H1 (cell line): Measurements from ENCODE around the gene FITM1. TPM values are rescaled to one million over a fixed set of nuclear protein-coding genes. Genes with fewer than 3 reads are reported as not detected.

Source experiments
- CTCF ChIA-PET: fragments of 300-600 bp; sonication (Branson Sonifier 250); formaldehyde crosslinking; loops from one replicate; lab custom pipeline; 2021; ENCODE audit not compliant: partially characterized antibody; lab: Charles Lee
- POLR2A ChIA-PET: fragments of 300-600 bp; sonication (Branson Sonifier 250); formaldehyde crosslinking; loops from one replicate; lab custom pipeline; 2021; ENCODE audit warnings: inconsistent platforms; ENCODE audit not compliant: partially characterized antibody; lab: Charles Lee
- DNase-seq, 2 experiments: peaks; one replicate each; pipeline versions ENCODE4 v3.0.0 to v3.0.0-alpha.2; 2010 to 2022; ENCODE audit warnings: low spot score in 2 of 2, low read depth in 1 of 2, mixed read lengths in 1 of 2
- FAIRE-seq: peaks from 2 replicates; lab custom pipeline; 2011; peaks lifted over from hg19 to GRCh38; lab: Jason Lieb, UNC
- H2AFZ ChIP-seq: 2 replicates; pipeline ENCODE4 v1.8.1; 2012; ENCODE audit warnings: low read length, inconsistent platforms
- H2AK5ac ChIP-seq: 2 replicates; pipeline ENCODE4 v1.6.1; 2013; ENCODE audit warnings: low read depth, low read length
- H2BK120ac ChIP-seq: replicated peaks from 2 replicates; pipeline ENCODE3; 2013; ENCODE audit warnings: low read depth, low read length, inconsistent platforms
- H2BK12ac ChIP-seq: 2 replicates; pipeline ENCODE4 v1.6.1; 2013; ENCODE audit warnings: low read depth, low read length
- H2BK15ac ChIP-seq: 2 replicates; pipeline ENCODE4 v1.6.1; 2013; ENCODE audit warnings: low read length
- H2BK20ac ChIP-seq: 2 replicates; pipeline ENCODE4 v1.6.1; 2013; ENCODE audit warnings: low read length
- H2BK5ac ChIP-seq: 2 replicates; pipeline ENCODE4 v1.6.1; 2013; ENCODE audit warnings: low read depth, low read length
- H3K14ac ChIP-seq: 2 replicates; pipeline ENCODE4 v1.6.1; 2013; ENCODE audit warnings: inconsistent platforms; ENCODE audit not compliant: insufficient read length
- H3K18ac ChIP-seq: 2 replicates; pipeline ENCODE4 v1.6.1; 2013; ENCODE audit warnings: low read length; ENCODE audit errors: extremely low read depth
- H3K23ac ChIP-seq: 2 replicates; pipeline ENCODE4 v1.6.1; 2013; ENCODE audit warnings: inconsistent platforms; ENCODE audit not compliant: insufficient read length
- H3K23me2 ChIP-seq: 2 replicates; pipeline ENCODE4 v1.6.1; 2013; ENCODE audit warnings: low read depth, low read length
- H3K27ac ChIP-seq: 2 replicates; pipeline ENCODE4 v1.6.1; 2011; ENCODE audit warnings: low read depth, low read length, inconsistent platforms
- H3K27me3 ChIP-seq, 4 experiments: replicated peaks in 1 of 4; 1 replicate in 1 of 4; 2 replicates in 3 of 4; pipeline versions ENCODE4 v1.6.1 to v1.8.1; 2011 to 2013; ENCODE audit warnings: low read length in 3 of 4, mild to moderate bottlenecking in 3 of 4, inconsistent platforms in 2 of 4, mixed read lengths in 2 of 4, moderate library complexity in 1 of 4; ENCODE audit not compliant: control insufficient read depth in 3 of 4, insufficient read depth in 3 of 4; ENCODE audit errors: extremely low read depth in 1 of 4
- H3K36me3 ChIP-seq, 4 experiments: 2 replicates each; pipeline versions ENCODE4 v1.6.1 to v1.8.1; 2011 to 2013; ENCODE audit warnings: mild to moderate bottlenecking in 4 of 4, low read length in 3 of 4, moderate library complexity in 2 of 4, control low read depth in 1 of 4, inconsistent platforms in 1 of 4; ENCODE audit not compliant: insufficient read depth in 4 of 4, control insufficient read depth in 2 of 4
- H3K4ac ChIP-seq: replicated peaks from 2 replicates; pipeline ENCODE3; 2013; ENCODE audit warnings: low read length, low read depth, mixed read lengths, inconsistent platforms; ENCODE audit not compliant: insufficient read length
- H3K4me1 ChIP-seq, 4 experiments: replicated peaks in 1 of 4; 1 replicate in 1 of 4; 2 replicates in 3 of 4; pipeline versions ENCODE4 v1.6.1 to v1.8.1; 2011 to 2013; ENCODE audit warnings: low read length in 3 of 4, inconsistent platforms in 2 of 4, mixed read lengths in 1 of 4; ENCODE audit not compliant: insufficient read depth in 4 of 4, control insufficient read depth in 3 of 4
- H3K4me2 ChIP-seq, 2 experiments: 2 replicates each; pipeline versions ENCODE4 v1.6.1 to v1.8.1; 2011 to 2013; ENCODE audit warnings: low read depth in 2 of 2, low read length in 2 of 2, control low read depth in 1 of 2, inconsistent platforms in 1 of 2, mild to moderate bottlenecking in 1 of 2; ENCODE audit not compliant: insufficient read depth in 1 of 2
- H3K4me3 ChIP-seq, 4 experiments: fragments of 200-600, 300-600 bp in 1 of 4; sonication (generic), shearing (Covaris generic), sonication (Bioruptor Twin) in 1 of 4; 2 replicates each; pipeline versions ENCODE4 v1.5.1 to v1.8.1; 2011 to 2016; ENCODE audit warnings: low read length in 4 of 4, low read depth in 3 of 4, control low read depth in 2 of 4, inconsistent platforms in 2 of 4, mild to moderate bottlenecking in 2 of 4, mixed read lengths in 1 of 4, moderate library complexity in 1 of 4; ENCODE audit not compliant: insufficient read depth in 2 of 4; ENCODE audit errors: extremely low read depth in 1 of 4
- H3K56ac ChIP-seq: replicated peaks from 2 replicates; pipeline ENCODE3; 2013; ENCODE audit warnings: low read depth, mild to moderate bottlenecking, mixed read lengths, low read length, inconsistent platforms; ENCODE audit not compliant: insufficient read length
- H3K79me1 ChIP-seq: 2 replicates; pipeline ENCODE4 v1.6.1; 2013; ENCODE audit warnings: low read depth, low read length, control low read depth
- H3K79me2 ChIP-seq, 2 experiments: 2 replicates each; pipeline versions ENCODE4 v1.6.1 to v1.8.1; 2012 to 2013; ENCODE audit warnings: low read length in 2 of 2, mild to moderate bottlenecking in 2 of 2, inconsistent platforms in 1 of 2; ENCODE audit not compliant: insufficient read depth in 2 of 2, control insufficient read depth in 1 of 2
- H3K9ac ChIP-seq, 4 experiments: replicated peaks in 1 of 4; 1 replicate in 1 of 4; 2 replicates in 3 of 4; pipeline versions ENCODE4 v1.6.1 to v1.8.1; 2011 to 2013; ENCODE audit warnings: low read depth in 3 of 4, low read length in 3 of 4, control low read depth in 2 of 4, mild to moderate bottlenecking in 2 of 4, moderate library complexity in 2 of 4, inconsistent platforms in 1 of 4; ENCODE audit errors: extremely low read depth in 1 of 4
- H3K9me3 ChIP-seq, 2 experiments: 2 replicates each; pipeline versions ENCODE4 v1.6.1 to v1.8.1; 2012 to 2013; ENCODE audit warnings: mild to moderate bottlenecking in 2 of 2, moderate library complexity in 2 of 2, control low read depth in 1 of 2, inconsistent platforms in 1 of 2, low read depth in 1 of 2, low read length in 1 of 2, mixed read lengths in 1 of 2; ENCODE audit not compliant: insufficient read depth in 2 of 2
- H4K20me1 ChIP-seq, 2 experiments: replicated peaks in 1 of 2; 2 replicates each; pipeline versions ENCODE3 to v1.8.1; 2011 to 2013; ENCODE audit warnings: inconsistent platforms in 2 of 2, low read length in 2 of 2, mild to moderate bottlenecking in 1 of 2; ENCODE audit not compliant: insufficient read depth in 2 of 2, control insufficient read depth in 1 of 2
- H4K5ac ChIP-seq: 2 replicates; pipeline ENCODE4 v1.6.1; 2013; ENCODE audit warnings: low read length, low read depth, mixed read lengths, inconsistent platforms; ENCODE audit not compliant: insufficient read length
- H4K8ac ChIP-seq: 2 replicates; pipeline ENCODE4 v1.8.0; 2013; ENCODE audit warnings: mild to moderate bottlenecking, moderate library complexity, low read length, inconsistent platforms; ENCODE audit not compliant: insufficient read depth; ENCODE audit errors: extremely low read depth
- H4K91ac ChIP-seq: replicated peaks from 2 replicates; pipeline ENCODE3; 2013; ENCODE audit warnings: low read length, mixed read lengths, inconsistent platforms; ENCODE audit not compliant: insufficient read length
- CBX8 ChIP-seq: fragments of 300-800, 300-1000 bp; sonication (generic); IDR thresholded peaks from 2 replicates; pipeline ENCODE4 v1.7.1; 2016; ENCODE audit warnings: low read depth, low read length, borderline replicate concordance
- CHD2 ChIP-seq: IDR thresholded peaks from 2 replicates; pipeline ENCODE4 v1.6.1; 2012; ENCODE audit warnings: low read length, improper control_type of control experiment
- CTBP2 ChIP-seq: IDR thresholded peaks from 2 replicates; pipeline ENCODE4 v1.7.0; 2011; ENCODE audit warnings: borderline replicate concordance, mild to moderate bottlenecking, moderate library complexity, mixed read lengths, low read length; ENCODE audit not compliant: insufficient read depth, insufficient read length
- NANOG ChIP-seq: IDR thresholded peaks from 2 replicates; pipeline ENCODE4 v1.6.1; 2011; ENCODE audit warnings: low read length, low read depth, mild to moderate bottlenecking, inconsistent platforms; ENCODE audit not compliant: insufficient read depth, poor library complexity, severe bottlenecking
- PHF8 ChIP-seq: fragments of 200-600 bp; sonication (generic); conservative IDR thresholded peaks from 2 replicates; pipeline ENCODE4 v1.7.1; 2012; ENCODE audit warnings: low read depth, mild to moderate bottlenecking, inconsistent platforms, low read length, moderate library complexity
- POLR2A ChIP-seq, 2 experiments: IDR thresholded peaks; 1 replicate in 1 of 2; 2 replicates in 1 of 2; pipeline ENCODE4 v1.6.1; 2011; ENCODE audit warnings: low read depth in 2 of 2, low read length in 2 of 2, mild to moderate bottlenecking in 2 of 2; ENCODE audit errors: control extremely low read depth in 1 of 2
- POLR2AphosphoS5 ChIP-seq: IDR thresholded peaks from 2 replicates; pipeline ENCODE4 v1.6.1; 2011; ENCODE audit warnings: low read depth, low read length
- SP1 ChIP-seq: IDR thresholded peaks from 2 replicates; pipeline ENCODE4 v1.6.1; 2011; ENCODE audit warnings: low read depth, low read length
- SP4 ChIP-seq: IDR thresholded peaks from 2 replicates; pipeline ENCODE4 v1.6.1; 2012; ENCODE audit warnings: low read length, inconsistent platforms
- WGBS, 2 experiments: shearing (Covaris generic) in 1 of 2; methylation state at CpG; one replicate each; pipeline versions ENCODE4 v1.1.6 to v1.1.7; 2013 to 2015; ENCODE audit warnings: low lambda C conversion rate in 2 of 2, mixed read lengths in 2 of 2, inconsistent platforms in 1 of 2, low coverage in 1 of 2, missing lambda C conversion rate in 1 of 2; ENCODE audit not compliant: insufficient replicate concordance in 2 of 2, insufficient coverage in 1 of 2, insufficient read length in 1 of 2; ENCODE audit errors: extremely low coverage in 1 of 2, missing lambda C conversion rate in 1 of 2; 5-methylcytosine and 5-hydroxymethylcytosine counted together
- polyA plus RNA-seq, 7 experiments: library from polyadenylated mRNA; depleted of rRNA in 3 of 7; stranded (reverse) in 5 of 7; unstranded in 2 of 7; fragments of >200 nt in 5 of 7; fragments of 200-250 nt in 2 of 7; gene quantifications; 1 replicate in 5 of 7; 2 replicates in 1 of 7; 4 replicates in 1 of 7; pipeline versions ENCODE4 v1.2.1 to v1.2.3, GENCODE V29; 2011 to 2013; ENCODE audit warnings: missing spikeins in 2 of 7, mixed read lengths in 2 of 7
- total RNA-seq: library from RNA; stranded (reverse); fragmentation: NEBNext Ultra II Directional; extraction: Animal tissue kit (Norgen Biotek cat#: 25700); gene quantifications from 2 replicates; pipeline ENCODE4 v1.2.1, GENCODE V29; 2021
- TF ChIP-seq, protein P1 (sequence below): IDR thresholded peaks from 2 replicates; pipeline ENCODE4 v1.6.1; 2012; ENCODE audit warnings: inconsistent platforms

The FITM1 gene
- total and polyA plus RNA-seq, 2 of the 8 experiments (the other 6 are each of a cell fraction or from before 2014, with no cell fraction given): 0.53 to 0.76 TPM

DNA sequence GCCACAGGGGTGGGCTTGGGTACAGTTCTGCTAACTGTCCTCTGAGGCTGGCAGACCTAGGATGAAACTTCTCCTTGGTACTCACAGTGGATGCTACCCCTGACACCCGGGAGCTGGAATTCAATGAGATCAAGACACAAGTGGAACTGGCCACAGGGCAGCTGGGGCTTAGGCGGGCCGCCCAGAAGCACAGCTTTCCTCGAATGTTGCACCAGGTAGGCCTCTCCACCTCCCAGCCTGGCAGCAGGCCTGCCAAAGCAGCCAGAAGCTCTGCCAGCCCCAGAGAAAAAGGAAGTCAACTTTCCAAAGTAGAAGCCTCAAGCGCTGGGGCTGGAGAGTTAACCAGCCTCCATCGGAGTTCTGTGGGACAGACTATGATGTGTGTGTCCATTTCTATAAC lies 13.3 kb upstream of the FITM1 start:
- H3K4me1 ChIP-seq: peaks cover 0 to 4% (median 2%) of the 10 kb centered on the region in 4 experiments; a peak in 5 of 7 replicates
- H4K8ac ChIP-seq: no peak overlapping the region
- no peaks in the 10 kb centered on the region for H3K27me3 ChIP-seq
- no peak overlapping the region for H2BK12ac ChIP-seq
- H3K18ac ChIP-seq: no peak overlapping the region
- H3K4ac ChIP-seq: no peak overlapping the region
- DNase-seq: no peak
- H4K20me1 ChIP-seq: peaks cover 0 to 3% of the 10 kb centered on the region in 2 experiments
- no peak overlapping the region for H2AK5ac ChIP-seq
- no peak for TF ChIP-seq NANOG
- TF ChIP-seq POLR2A (IDR thresholded peaks at IDR 0.05; ENCODE audit: control extremely low read depth in 1 of 2, low read depth in 2 of 2, low read length in 2 of 2): no peak
- TF ChIP-seq SP1: no peak
- no peak for TF ChIP-seq SP4
- TF ChIP-seq CTBP2: no peak
- TF ChIP-seq CHD2: no peak
- TF ChIP-seq, protein P1, sequence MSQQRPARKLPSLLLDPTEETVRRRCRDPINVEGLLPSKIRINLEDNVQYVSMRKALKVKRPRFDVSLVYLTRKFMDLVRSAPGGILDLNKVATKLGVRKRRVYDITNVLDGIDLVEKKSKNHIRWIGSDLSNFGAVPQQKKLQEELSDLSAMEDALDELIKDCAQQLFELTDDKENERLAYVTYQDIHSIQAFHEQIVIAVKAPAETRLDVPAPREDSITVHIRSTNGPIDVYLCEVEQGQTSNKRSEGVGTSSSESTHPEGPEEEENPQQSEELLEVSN: no peak
- no peak for TF ChIP-seq CBX8
- no peak for TF ChIP-seq POLR2AphosphoS5
- TF ChIP-seq PHF8: no peak
- TF ChIP-seq, all 59 proteins: peak for 0
- Histone ChIP-seq H3K14ac (no peak overlapping the region), H3K9ac (no peak overlapping the region), H3K23ac (no peak overlapping the region), H2BK20ac (no peak overlapping the region), H3K79me2 (peaks cover 0 to 10% of the 10 kb centered on the region in 2 experiments; a peak in 2 of 4 replicates), H3K4me2 (no peak overlapping the region), H3K56ac (no peak overlapping the region), H2BK5ac (no peak overlapping the region), H3K9me3 (no peaks in the 10 kb centered on the region), H3K36me3 (peaks cover 14 to 34% (median 31%) of the 10 kb centered on the region in 4 experiments), H2BK15ac (no peak overlapping the region), H2BK120ac (no peak overlapping the region), H3K4me3 (no peak overlapping the region), H2AFZ (no peak overlapping the region), H4K5ac (no peak overlapping the region), H3K23me2 (peaks cover 7% of the 10 kb centered on the region), H3K79me1 (peaks cover 5% of the 10 kb centered on the region; the same call in 1 of the 2 replicates), H3K27ac (no peak overlapping the region), H4K91ac (no peak overlapping the region)
- POLR2A ChIA-PET: interaction anchor here (0.9 to 7.1 kb wide), 10 partner anchors 11 to 96 kb away, joined by 3 to 125 read pairs (median 5); partner anchors contain the start of genes CHMP4A, EMC9, FITM1 and IRF9
- CTCF ChIA-PET: interaction anchor here (0.6 to 2.4 kb wide), 6 partner anchors 9 to 58 kb away, joined by 3 to 10 read pairs (median 4); no protein-coding TSS in a partner anchor
- WGBS, 2 experiments: 92% methylated on average over 6 of the region's 6 CpGs; no CpG with 5 or more reads in 1 of the 2 experiments
- FAIRE-seq: no peak
